Progenitor cell of endocrine pancreas (in vitro differentiated cells): ENCODE measurements around the gene ZGPAT. TPM values are rescaled to one million over a fixed set of nuclear protein-coding genes. Genes with fewer than 3 reads are reported as not detected.
A peak's percentile ranks its signal among the peaks of the same experiment; 100 is the strongest.

Experiments used
- DNase-seq: peaks from one replicate; pipeline ENCODE4 v3.0.0; 2021; ENCODE audit warnings: low spot score; ENCODE audit not compliant: unreplicated experiment
- H3K27ac Mint-ChIP-seq: 2 replicates; pipeline ENCODE4 v1.8.0; 2021; ENCODE audit warnings: mild to moderate bottlenecking, moderate library complexity, mixed read lengths
- H3K27me3 Mint-ChIP-seq: 2 replicates; pipeline ENCODE4 v1.8.0; 2021; ENCODE audit warnings: mixed read lengths
- H3K36me3 Mint-ChIP-seq: 2 replicates; pipeline ENCODE4 v1.8.0; 2022; ENCODE audit warnings: mixed read lengths; ENCODE audit not compliant: insufficient read depth
- H3K4me1 Mint-ChIP-seq: 2 replicates; pipeline ENCODE4 v1.8.0; 2021; ENCODE audit warnings: low read depth, mixed read lengths
- H3K4me3 Mint-ChIP-seq: 2 replicates; pipeline ENCODE4 v1.8.0; 2021; ENCODE audit warnings: low read depth, mild to moderate bottlenecking, moderate library complexity, mixed read lengths
- H3K9me3 Mint-ChIP-seq: 2 replicates; pipeline ENCODE4 v1.8.0; 2021; ENCODE audit warnings: low read depth, mixed read lengths
- CTCF ChIP-seq: fragments of 200-600 bp; sonication (generic); IDR thresholded peaks from one replicate; pipeline ENCODE4 v1.5.0; 2021; ENCODE audit warnings: antibody characterized with exemption, mild to moderate bottlenecking; ENCODE audit not compliant: unreplicated experiment
- total RNA-seq: library from RNA; stranded (reverse); gene quantifications from 2 replicates; pipeline ENCODE4 v1.2.1, GENCODE V29; 2021

Gene ZGPAT
- total RNA-seq, 1 donor from 2014 or later, result 38.5 TPM

GRCh38 chr20:63705232-63706026 lies 2.4 kb upstream of the ZGPAT start:
- TF ChIP-seq CTCF, result no peak
- Mint-ChIP-seq H3K4me1 (peaks cover 10% of the 10 kb centered on the region), H3K27me3 (no peaks in the 10 kb centered on the region), H3K9me3 (no peaks in the 10 kb centered on the region), H3K27ac (no peak overlapping the region), H3K36me3 (peaks cover 10% of the 10 kb centered on the region), H3K4me3 (peak overlapping the region; percentile 33)
- DNase-seq, result no peak

- Mint-ChIP-seq H3K4me3 (peak overlapping the region; percentile 85), H3K4me1 (peaks cover 11% of the 10 kb centered on the region), H3K36me3 (peaks cover 17% of the 10 kb centered on the region), H3K27me3 (no peaks in the 10 kb centered on the region), H3K9me3 (no peaks in the 10 kb centered on the region), H3K27ac (no peak overlapping the region)
- no peak for TF ChIP-seq CTCF
- peak; percentile 9 for DNase-seq
Observed at GRCh38 chr20:63706027-63706695, 1.7 kb upstream of the ZGPAT start.

GRCh38 chr20:63706852-63707557 lies 834 bp upstream of the ZGPAT start:
- Mint-ChIP-seq H3K27ac (peak overlapping the region; percentile 78), H3K36me3 (peaks cover 22% of the 10 kb centered on the region), H3K27me3 (no peaks in the 10 kb centered on the region), H3K4me1 (peaks cover 11% of the 10 kb centered on the region), H3K4me3 (peak overlapping the region; percentile 85), H3K9me3 (peaks cover under 1% of the 10 kb centered on the region)
- peak; percentile 12 for DNase-seq
- peak; percentile 47 for TF ChIP-seq CTCF

GRCh38 chr20:63708301-63709148 lies 686 bp downstream of the ZGPAT start:
- no peak for TF ChIP-seq CTCF
- Mint-ChIP-seq H3K27ac (peak overlapping the region; percentile 81), H3K27me3 (no peaks in the 10 kb centered on the region), H3K4me1 (peaks cover 11% of the 10 kb centered on the region), H3K4me3 (peak overlapping the region; percentile 77), H3K9me3 (peaks cover 5% of the 10 kb centered on the region), H3K36me3 (peaks cover 30% of the 10 kb centered on the region)
- DNase-seq, result no peak
